Skeletal muscle satellite cell (primary cell): ENCODE results near the gene EPHA2.

Experiments
- H3K27me3 ChIP-seq: 2 replicates; pipeline ENCODE4 v1.7.0; 2013; ENCODE audit warnings: low read length; ENCODE audit not compliant: control insufficient read depth, insufficient read depth
- H3K36me3 ChIP-seq: 2 replicates; pipeline ENCODE4 v1.7.0; 2013; ENCODE audit warnings: mild to moderate bottlenecking, control low read depth, low read length; ENCODE audit not compliant: insufficient read depth
- H3K4me1 ChIP-seq: 2 replicates; pipeline ENCODE4 v1.7.0; 2013; ENCODE audit warnings: low read length; ENCODE audit not compliant: control insufficient read depth, insufficient read depth
- H3K4me2 ChIP-seq: 2 replicates; pipeline ENCODE4 v1.7.0; 2013; ENCODE audit warnings: mild to moderate bottlenecking, low read length
- H3K4me3 ChIP-seq: 2 replicates; pipeline ENCODE4 v1.7.0; 2013; ENCODE audit warnings: low read length
- H3K9ac ChIP-seq: 2 replicates; pipeline ENCODE4 v1.7.0; 2013; ENCODE audit warnings: mild to moderate bottlenecking, low read depth, low read length, moderate library complexity
- H3K9me3 ChIP-seq: replicated peaks from 2 replicates; pipeline ENCODE4 v1.7.0; 2013; ENCODE audit warnings: mild to moderate bottlenecking, control low read depth, low read length

Gene EPHA2

DNA sequence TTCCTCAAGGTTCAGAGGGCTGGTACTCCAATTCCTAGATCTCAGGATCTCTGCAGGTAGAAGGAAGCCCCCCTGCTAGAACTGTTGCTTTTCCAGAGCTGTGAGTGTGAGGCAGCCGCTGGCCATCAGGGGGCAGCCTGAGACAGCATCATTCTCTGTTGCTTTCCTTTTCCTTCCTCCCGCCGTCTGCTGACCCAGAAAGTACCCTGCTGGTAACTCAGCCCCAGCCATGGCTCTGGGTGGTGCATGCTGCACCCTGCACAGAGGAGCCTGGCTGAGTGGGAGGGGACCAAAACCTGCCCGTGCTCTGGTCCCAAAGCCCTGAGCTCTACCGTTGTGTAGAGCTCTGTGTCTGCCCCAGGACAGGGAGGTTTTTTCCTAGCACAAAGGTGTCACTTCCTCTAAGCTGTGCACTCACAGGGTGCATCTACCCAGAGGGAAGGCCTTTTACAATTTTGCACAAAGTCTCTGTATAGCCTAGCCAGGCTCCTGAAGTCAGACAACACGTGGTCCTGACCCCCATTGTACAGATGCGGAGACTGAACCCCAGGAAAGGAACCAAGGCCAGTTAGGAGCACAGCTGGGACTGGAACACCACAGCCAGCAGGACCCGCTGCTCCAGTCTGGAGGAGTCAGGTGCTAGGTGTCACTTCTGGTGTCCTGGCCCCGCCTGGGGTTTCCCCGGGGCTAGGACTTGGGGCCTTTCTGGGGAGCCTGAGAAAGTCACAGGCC lies 76.8 kb downstream of the EPHA2 start:
- H3K36me3 ChIP-seq = no peaks in the 10 kb centered on the region

DNA sequence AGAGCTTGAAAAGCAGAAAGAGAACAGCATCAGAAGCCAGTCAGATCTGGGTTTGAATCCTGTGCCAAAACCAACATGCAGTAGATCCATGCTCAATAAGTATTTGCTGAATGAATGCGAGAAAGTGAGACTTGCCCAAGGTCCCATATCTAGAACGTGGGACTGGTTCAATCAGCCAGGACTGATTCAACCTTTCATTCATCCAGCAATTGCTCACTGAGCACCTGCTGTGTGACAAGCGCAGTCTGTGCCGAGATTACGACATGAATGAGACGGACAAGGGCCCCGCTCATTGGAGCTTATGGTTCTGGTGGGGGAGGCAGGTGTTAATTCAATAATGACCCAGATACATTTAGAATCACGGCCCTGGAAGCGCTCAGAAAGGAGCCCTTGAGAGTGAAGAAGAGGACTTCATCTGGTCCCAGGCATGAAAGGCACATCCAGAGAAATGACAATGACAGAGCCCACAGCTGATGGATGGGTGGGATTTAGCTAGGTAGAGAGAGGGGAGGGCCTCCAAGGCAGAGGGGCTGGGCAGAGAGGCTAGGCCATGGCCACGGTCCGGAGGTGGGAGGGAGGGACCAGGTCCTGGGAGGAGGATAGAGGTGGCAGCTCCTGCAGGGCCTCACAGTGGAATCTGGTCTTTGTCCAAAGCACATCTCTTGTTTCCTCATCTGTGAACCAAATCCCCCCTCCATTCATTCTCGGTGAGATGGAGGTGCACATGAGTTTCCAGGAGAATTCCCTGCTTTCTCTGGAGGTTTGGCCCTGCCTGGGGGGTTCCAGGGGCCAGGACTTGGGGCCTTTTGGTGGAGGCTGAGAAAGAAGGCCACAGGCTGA lies 78.2 kb downstream of the EPHA2 start:
- Histone ChIP-seq H3K4me1 (peaks cover 44% of the 10 kb centered on the region), H3K4me2 (peak overlapping the region; percentile 68), H3K27me3 (no peaks in the 10 kb centered on the region), H3K9me3 (no peaks in the 10 kb centered on the region), H3K9ac (no peak overlapping the region), H3K36me3 (no peaks in the 10 kb centered on the region), H3K4me3 (no peak overlapping the region)

More for the DNA sequence above, 76.8 kb downstream of the EPHA2 start:
- Histone ChIP-seq H3K4me1 (peaks cover 35% of the 10 kb centered on the region), H3K4me3 (no peak overlapping the region), H3K9ac (no peak overlapping the region), H3K4me2 (peak overlapping the region; percentile 19), H3K27me3 (no peaks in the 10 kb centered on the region), H3K9me3 (no peaks in the 10 kb centered on the region)

DNA sequence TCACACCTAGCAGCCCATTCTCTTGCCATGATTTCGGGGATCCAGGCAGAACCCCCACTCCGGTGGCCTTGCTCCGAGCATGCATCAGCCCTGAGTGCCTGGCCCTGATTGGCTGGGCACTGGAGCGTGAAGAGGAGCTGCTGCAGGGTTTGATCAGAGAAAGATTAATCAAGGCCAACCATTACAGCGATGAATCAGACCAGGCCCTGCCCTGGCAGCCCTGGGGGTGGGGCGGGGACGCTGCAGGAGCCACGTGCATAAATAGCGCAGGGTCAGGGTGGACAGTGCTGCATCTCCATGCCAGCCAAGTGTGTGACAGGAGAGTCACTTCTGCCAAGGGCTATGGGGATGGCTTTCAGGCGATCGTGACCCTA lies 79.0 kb downstream of the EPHA2 start:
- Histone ChIP-seq H3K9me3 (no peaks in the 10 kb centered on the region), H3K36me3 (no peaks in the 10 kb centered on the region), H3K9ac (peak overlapping the region; percentile 45), H3K4me3 (no peak overlapping the region), H3K4me2 (peak overlapping the region; percentile 68), H3K4me1 (peaks cover 44% of the 10 kb centered on the region), H3K27me3 (no peaks in the 10 kb centered on the region)

DNA sequence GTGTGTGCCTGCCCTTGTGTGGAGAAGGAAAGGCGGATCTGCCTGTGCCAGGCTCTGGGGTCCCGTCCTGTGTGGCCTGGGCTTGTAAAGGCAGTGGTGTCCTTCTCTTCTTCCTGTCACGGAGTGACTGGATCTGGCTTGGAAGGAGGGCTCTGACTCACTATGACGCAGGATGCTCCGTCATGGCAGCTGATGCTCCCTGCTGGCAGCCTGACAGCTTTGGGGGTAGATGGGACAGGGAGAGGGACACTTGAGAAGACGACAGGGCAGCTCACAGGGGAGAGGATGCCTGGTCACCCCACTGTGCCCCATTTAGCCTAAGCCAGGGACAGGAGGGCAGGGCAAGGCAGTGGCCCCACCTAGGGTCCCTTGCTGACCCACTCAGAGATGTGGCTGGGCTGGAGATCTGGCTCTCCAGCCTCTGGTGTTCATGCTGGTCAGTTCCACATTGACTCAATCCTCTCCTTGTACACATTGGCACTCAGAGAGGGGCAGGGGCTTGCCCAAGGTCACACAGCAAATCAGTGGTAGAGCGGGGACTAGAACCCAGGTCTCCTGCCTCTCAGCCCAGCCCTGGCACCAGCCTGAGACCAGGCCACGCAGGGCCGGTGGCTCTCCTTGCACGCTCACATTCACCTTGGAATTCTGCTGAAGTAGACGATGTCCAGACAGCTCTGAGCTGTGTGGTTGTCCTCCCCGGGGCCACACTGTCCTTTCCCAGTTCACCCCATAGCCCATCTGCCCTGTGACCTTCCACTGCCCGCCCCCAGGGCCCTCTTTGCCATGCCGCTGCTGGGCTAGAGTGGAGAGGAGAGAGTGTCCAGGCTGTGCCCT lies 79.6 kb downstream of the EPHA2 start:
- no peaks in the 10 kb centered on the region for H3K27me3 ChIP-seq
- H3K9ac ChIP-seq = peak overlapping the region; percentile 69
- H3K4me2 ChIP-seq = peak overlapping the region; percentile 68

DNA sequence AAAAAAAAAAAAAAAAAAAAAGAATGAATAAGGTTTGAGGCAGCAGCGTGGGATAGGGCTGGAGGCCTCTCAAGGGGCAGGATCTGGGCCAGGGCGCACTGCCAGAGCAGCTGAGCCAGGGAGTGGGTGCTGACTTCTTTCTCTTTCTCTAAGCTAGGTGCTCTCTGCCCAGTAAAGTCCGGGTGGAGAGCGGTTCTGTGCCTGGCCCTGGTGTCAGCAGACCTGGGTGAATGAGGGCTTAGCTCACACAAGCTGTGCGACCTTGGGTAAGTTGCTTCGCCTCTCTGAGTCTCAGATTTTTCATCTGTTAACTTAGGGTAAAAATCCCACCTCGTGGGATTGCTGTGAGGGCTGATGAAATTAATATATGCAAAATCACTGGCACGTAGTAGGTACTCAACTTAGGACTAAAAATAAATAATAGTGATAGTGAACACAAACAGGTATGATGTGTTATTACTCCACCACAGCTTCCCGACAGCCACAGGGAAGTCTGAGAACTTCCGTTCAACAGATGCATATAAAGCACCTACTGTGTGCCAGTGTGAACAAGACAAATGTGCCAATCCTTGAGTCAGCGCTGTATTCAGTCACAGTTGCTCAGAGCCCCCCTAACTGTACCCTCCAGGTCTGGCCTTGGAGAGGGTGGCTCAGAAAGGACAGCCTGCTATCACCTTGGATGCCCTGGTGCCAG lies 80.4 kb downstream of the EPHA2 start:
- peak overlapping the region; percentile 8 for H3K4me3 ChIP-seq
- peak overlapping the region; percentile 69 for H3K9ac ChIP-seq

More for the DNA sequence above, 79.6 kb downstream of the EPHA2 start:
- Histone ChIP-seq H3K9me3 (no peaks in the 10 kb centered on the region), H3K4me3 (no peak overlapping the region), H3K36me3 (no peaks in the 10 kb centered on the region), H3K4me1 (peaks cover 44% of the 10 kb centered on the region)

More for the DNA sequence above, 80.4 kb downstream of the EPHA2 start:
- H3K4me1 ChIP-seq = peaks cover 44% of the 10 kb centered on the region
- peak overlapping the region; percentile 68 for H3K4me2 ChIP-seq
- H3K9me3 ChIP-seq = no peaks in the 10 kb centered on the region
- H3K27me3 ChIP-seq = no peaks in the 10 kb centered on the region
- H3K36me3 ChIP-seq = no peaks in the 10 kb centered on the region
